Measurements from ENCODE around the gene AKR1C8. TPM values are rescaled to one million over a fixed set of nuclear protein-coding genes. Genes with fewer than 3 reads are reported as not detected.

The AKR1C8 gene
- total RNA-seq, 1 donor from 2014 or later: not detected

GRCh38 chr10:5151076-5151475 is 33.9 kb downstream of the AKR1C8 start:
- TF ChIP-seq, protein P1, sequence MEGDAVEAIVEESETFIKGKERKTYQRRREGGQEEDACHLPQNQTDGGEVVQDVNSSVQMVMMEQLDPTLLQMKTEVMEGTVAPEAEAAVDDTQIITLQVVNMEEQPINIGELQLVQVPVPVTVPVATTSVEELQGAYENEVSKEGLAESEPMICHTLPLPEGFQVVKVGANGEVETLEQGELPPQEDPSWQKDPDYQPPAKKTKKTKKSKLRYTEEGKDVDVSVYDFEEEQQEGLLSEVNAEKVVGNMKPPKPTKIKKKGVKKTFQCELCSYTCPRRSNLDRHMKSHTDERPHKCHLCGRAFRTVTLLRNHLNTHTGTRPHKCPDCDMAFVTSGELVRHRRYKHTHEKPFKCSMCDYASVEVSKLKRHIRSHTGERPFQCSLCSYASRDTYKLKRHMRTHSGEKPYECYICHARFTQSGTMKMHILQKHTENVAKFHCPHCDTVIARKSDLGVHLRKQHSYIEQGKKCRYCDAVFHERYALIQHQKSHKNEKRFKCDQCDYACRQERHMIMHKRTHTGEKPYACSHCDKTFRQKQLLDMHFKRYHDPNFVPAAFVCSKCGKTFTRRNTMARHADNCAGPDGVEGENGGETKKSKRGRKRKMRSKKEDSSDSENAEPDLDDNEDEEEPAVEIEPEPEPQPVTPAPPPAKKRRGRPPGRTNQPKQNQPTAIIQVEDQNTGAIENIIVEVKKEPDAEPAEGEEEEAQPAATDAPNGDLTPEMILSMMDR (IDR thresholded peaks at IDR 0.05; ENCODE audit: insufficient read depth, low read length, poor library complexity, severe bottlenecking): no peak
- H3K36me3 ChIP-seq (ENCODE audit: control insufficient read depth, insufficient read depth, low read length): no peaks in the 10 kb centered on the region
- H3K4me3 ChIP-seq (ENCODE audit: low read depth, low read length): no peak overlapping the region
- no peaks in the 10 kb centered on the region for H3K27me3 ChIP-seq (ENCODE audit: control insufficient read depth, insufficient read depth, low read length)
- DNase-seq (ENCODE audit: low read depth): no peak

GRCh38 chr10:5148678-5149032 is 36.3 kb downstream of the AKR1C8 start:
- TF ChIP-seq, protein P1 (IDR thresholded peaks at IDR 0.05; ENCODE audit: insufficient read depth, low read length, poor library complexity, severe bottlenecking): no peak
- no peaks in the 10 kb centered on the region for H3K27me3 ChIP-seq (ENCODE audit: control insufficient read depth, insufficient read depth, low read length)
- no peak overlapping the region for H3K4me3 ChIP-seq (ENCODE audit: low read depth, low read length)
- no peaks in the 10 kb centered on the region for H3K36me3 ChIP-seq (ENCODE audit: control insufficient read depth, insufficient read depth, low read length)
- no peak for DNase-seq (ENCODE audit: low read depth)

- H3K27me3 ChIP-seq (ENCODE audit: control insufficient read depth, insufficient read depth, low read length): no peaks in the 10 kb centered on the region
- TF ChIP-seq, protein P1 (IDR thresholded peaks at IDR 0.05; ENCODE audit: insufficient read depth, low read length, poor library complexity, severe bottlenecking): no peak
- H3K36me3 ChIP-seq (ENCODE audit: control insufficient read depth, insufficient read depth, low read length): no peaks in the 10 kb centered on the region
- no peak overlapping the region for H3K4me3 ChIP-seq (ENCODE audit: low read depth, low read length)
- no peak for DNase-seq (ENCODE audit: low read depth)
These were observed 36.8 kb downstream of the AKR1C8 start for GRCh38 chr10:5147981-5148677.

DNA sequence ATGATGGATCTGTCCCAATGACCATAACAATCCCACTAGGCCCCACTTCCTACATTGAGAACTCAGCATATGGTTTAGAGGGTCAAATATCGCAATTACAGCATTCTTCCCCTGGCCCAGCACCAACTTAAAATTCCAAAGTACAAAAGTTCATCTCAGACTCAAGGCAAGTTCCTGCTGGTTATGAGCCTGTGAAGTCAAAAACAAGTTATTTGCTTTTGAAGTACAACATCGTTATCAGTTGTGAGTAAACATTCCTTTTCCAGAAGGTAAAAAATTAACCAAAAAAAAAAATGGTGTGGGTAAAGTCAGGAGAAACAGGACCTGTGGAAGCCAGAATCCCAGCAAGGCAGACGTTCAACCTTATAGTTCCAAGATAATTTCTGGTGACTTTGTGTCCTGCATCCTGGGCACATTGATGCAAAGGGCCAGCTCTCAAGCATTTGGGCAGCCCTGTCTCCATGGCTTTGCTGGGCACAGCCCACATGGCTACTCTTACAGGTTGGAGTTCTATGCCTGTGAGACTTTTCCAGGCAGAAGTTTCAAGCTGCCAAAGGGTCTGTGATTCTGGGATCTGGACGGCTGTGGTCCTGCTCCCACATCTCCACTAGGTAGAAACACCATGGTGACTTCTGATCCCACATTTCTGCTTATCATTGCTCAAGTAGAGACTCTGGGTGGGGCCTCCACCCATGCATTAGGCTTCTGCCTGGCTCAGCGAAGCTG is 37.5 kb downstream of the AKR1C8 start:
- H3K4me3 ChIP-seq (ENCODE audit: low read depth, low read length): no peak overlapping the region
- no peaks in the 10 kb centered on the region for H3K27me3 ChIP-seq (ENCODE audit: control insufficient read depth, insufficient read depth, low read length)
- no peaks in the 10 kb centered on the region for H3K36me3 ChIP-seq (ENCODE audit: control insufficient read depth, insufficient read depth, low read length)
- DNase-seq (ENCODE audit: low read depth): no peak
- TF ChIP-seq, protein P1 (IDR thresholded peaks at IDR 0.05; ENCODE audit: insufficient read depth, low read length, poor library complexity, severe bottlenecking): no peak

- no peak for DNase-seq (ENCODE audit: low read depth)
- H3K27me3 ChIP-seq (ENCODE audit: control insufficient read depth, insufficient read depth, low read length): no peaks in the 10 kb centered on the region
- no peak overlapping the region for H3K4me3 ChIP-seq (ENCODE audit: low read depth, low read length)
- H3K36me3 ChIP-seq (ENCODE audit: control insufficient read depth, insufficient read depth, low read length): no peaks in the 10 kb centered on the region
- TF ChIP-seq, protein P1 (IDR thresholded peaks at IDR 0.05; ENCODE audit: insufficient read depth, low read length, poor library complexity, severe bottlenecking): no peak
These were observed 38.1 kb downstream of the AKR1C8 start for GRCh38 chr10:5146920-5147254.
